Measurements from ENCODE around the gene C1QTNF7.

Gene C1QTNF7, protein sequence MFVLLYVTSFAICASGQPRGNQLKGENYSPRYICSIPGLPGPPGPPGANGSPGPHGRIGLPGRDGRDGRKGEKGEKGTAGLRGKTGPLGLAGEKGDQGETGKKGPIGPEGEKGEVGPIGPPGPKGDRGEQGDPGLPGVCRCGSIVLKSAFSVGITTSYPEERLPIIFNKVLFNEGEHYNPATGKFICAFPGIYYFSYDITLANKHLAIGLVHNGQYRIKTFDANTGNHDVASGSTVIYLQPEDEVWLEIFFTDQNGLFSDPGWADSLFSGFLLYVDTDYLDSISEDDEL

DNA sequence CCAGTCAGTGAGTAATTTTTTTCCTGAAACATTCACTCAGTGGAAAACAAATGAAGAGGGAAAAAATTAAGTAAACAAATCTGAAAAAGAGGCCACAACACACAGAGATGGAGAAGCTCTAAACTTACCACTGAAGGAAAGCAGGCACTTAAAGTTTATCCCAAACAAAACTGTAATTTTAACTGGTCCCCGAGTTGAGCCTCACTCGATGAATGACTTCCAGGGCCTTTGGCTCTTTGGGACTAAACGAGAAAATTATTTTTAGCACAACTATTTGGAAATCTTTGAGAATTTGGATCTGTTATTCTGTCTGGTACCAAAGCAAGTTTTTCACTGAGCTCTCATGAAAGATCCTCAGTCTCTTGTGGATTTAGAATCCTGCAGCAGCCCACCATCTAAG, at the start of gene C1QTNF7:
Gene C1QTNF7, plus strand, starts transcription at position 333 of the 400 bp plus-strand sequence. CDS start 7,711 bp downstream, outside the sequence.
- DNase-seq: no peak

DNA sequence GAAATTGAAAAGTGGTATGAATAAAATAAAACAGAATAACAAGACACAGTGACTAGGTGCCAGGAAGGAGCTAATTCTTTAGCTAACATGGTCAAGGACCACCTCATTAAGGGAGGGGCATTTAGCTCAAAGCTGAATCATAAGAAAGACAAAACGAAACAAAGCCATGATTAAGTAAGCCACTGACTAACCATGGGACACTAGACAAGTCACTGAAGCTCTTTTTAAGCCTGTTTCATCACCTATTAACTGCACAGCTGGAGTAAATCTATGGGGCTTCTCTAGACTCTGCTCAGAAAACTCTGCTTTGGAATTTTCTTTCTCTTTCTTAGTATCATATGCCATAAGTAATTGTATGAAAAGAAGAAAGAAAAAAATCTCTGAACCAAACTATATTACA, 49.8 kb upstream of the C1QTNF7 start:
- no peak for DNase-seq

DNA sequence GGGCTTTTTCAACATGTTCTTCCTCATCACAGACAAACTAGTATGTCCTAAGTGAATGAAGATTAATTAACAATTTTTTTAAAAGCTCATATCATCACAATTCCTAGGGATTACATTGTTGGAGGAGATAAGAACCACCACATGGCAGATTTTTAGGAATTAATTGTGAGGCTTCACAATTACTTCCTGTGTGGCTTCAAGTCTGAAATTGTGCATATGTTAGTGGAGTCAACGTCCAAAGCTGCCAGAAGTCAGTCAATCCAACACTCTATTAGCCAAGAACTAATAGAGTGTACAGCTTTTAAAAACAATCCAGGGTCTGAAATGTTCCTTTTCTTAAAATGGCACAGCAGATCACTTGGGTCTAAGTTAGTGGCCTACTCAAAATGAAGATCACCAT, 49.3 kb upstream of the C1QTNF7 start:
- DNase-seq: no peak

DNA sequence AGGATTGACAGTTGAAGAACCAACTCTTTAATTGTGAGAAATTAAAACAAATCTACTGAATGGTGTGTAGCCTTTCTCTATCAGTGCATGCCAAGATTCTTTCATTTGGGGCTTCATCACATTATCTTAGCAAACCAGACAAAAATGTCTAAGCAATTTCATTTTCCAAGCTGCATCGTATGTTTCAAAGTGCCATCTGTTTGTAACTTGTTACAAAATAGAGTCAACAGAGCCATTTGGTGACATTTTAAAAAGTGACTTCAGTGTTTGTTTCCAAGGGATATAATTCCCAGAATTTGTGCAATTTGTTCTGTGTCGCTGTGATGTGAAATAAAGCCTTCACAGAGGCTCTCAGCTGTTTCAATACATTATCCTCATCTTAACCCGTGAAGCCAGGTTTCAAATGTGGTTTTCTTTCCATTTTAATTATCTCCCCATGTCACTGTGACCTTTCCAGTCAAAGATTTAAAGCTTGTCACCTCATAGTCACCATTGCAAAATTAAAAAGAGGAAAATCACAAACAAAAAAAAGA, 46.0 kb upstream of the C1QTNF7 start:
- no peak for DNase-seq

DNA sequence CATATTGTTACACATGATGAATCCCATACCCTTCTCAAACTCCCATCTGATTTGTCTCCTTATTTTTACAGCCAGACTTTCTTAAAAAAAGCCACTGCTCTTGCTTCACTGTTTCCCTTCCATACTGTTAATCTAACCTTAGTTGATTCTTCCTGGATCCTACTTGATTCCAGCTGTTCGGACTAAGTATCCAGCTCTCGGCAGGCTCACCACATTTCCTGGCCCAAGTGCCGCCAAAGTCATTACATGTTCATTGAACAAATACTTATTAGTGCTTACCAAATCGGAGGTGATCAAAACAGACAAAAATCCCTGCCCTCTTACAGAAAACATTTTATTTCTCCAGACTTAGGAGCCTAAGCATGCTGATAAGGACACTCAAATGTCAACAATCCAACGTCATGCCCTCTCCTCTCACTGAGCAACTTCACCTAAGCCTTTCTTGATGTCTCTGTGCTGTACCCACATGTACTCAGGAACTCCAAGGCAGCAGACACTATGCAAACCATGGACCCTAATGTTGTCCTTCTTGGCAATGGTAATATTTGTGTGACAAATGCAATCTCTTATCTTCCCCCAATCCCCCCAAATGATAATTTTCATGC, 45.1 kb upstream of the C1QTNF7 start:
- DNase-seq: no peak

DNA sequence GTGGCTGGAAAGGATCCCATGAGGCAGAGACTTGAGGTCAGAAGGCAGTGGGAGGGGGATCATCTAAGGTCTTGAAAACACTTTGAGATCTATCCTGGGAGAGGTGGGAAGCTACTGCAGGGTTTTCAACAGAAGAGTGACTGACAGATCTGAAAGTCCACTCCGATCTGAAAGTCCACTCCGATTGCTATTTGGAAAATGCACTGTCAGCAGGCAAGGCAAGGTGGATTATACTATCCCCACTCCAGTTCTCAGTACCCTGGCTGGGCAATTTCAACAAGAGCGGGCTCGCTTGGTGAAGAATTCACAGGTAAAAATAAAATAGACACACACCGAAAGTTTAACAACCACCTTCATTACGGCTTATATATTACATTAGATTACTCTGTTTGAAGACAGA, 42.3 kb upstream of the C1QTNF7 start:
- DNase-seq: no peak

DNA sequence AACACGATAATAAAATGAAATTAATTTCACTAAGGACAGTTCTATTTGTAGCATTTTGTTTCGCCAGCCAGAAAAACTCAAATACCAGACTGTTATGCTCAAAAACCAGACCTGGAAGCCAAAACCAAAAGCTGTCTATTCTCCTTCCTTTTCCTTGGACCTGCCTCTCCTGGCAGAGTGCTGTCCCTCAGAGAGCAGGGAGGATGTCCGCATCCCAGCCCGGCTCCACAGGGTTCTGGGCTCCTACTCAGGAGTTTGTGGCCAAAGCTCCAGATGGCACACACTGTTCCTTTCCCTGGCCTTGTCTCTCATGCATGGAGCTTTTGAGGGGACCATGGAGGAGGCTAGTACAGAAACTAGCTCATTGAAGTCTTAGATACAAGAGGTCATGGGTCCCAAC, 41.9 kb upstream of the C1QTNF7 start:
- DNase-seq: no peak

DNA sequence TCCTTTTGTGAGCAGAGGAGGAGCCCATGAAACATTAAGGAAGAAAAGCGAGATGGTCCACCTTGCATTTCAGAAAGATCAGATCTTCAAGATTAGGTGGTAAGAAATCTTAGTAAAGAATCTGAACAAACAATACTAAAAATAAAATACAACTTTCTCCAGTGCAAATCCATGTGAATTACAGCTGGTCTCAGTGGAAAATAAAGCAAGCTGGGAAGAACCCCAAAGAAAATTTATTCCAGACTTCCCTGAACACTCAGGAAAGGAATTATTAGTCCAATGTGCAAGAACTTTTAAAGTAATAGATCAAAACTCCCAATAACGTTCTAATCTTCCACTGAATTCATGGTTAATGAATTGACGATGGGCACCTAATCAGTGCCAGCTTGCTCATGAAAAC, 37.3 kb upstream of the C1QTNF7 start:
- DNase-seq: no peak

DNA sequence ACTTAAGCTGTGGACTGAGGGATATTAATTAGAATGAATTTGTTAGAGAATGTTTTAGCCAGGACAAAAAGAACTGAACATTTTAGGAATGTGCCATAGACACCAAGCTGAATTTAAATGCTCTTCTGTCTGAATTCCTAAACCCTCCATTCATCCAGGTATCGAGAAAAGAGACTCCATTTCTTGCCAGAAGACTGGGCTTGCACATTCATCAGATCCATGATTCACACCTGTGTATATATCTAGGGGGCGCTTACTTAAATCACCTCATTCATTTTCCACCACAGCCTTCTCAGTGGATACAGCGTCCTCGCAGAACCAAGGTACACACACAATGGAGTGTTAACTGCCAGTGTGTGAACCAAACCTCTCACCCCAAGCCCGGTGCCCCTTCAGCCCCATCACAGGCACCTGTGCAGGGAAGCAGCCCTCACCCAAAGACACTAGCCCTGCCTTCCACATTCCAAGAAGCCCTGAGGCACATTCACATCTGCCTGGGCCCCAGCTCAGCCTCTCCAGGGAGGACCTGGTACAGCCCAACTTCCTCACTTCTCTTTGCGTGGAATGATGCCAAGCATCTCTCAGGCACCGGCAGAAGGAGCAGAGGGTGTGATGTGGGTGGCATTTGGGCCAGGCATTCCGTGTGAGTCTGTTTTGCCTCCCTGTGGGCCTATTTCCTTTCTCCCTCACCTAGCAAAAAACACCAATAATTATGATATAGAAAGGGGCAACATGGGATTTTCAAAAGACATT, 35.6 kb upstream of the C1QTNF7 start:
- DNase-seq: no peak

DNA sequence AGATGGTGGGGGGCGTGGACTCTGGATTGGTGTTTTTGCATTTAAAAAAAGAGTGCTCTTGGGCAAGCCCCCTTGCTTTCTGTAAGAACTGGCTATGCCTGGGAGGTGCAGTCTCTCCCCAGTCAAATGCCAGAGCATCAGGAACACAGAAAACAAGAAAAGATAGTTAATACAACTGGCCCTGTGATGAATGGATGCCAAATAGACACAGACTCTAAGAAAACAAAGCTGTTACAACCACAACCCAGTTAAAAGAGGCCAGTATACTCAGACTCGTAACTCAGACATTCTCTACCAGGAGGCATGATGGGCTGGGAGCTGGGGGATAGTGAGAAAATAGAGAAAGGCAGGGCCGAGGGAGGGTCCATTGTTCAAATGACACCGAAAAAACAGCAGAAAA, 32.5 kb upstream of the C1QTNF7 start:
- no peak for DNase-seq

DNA sequence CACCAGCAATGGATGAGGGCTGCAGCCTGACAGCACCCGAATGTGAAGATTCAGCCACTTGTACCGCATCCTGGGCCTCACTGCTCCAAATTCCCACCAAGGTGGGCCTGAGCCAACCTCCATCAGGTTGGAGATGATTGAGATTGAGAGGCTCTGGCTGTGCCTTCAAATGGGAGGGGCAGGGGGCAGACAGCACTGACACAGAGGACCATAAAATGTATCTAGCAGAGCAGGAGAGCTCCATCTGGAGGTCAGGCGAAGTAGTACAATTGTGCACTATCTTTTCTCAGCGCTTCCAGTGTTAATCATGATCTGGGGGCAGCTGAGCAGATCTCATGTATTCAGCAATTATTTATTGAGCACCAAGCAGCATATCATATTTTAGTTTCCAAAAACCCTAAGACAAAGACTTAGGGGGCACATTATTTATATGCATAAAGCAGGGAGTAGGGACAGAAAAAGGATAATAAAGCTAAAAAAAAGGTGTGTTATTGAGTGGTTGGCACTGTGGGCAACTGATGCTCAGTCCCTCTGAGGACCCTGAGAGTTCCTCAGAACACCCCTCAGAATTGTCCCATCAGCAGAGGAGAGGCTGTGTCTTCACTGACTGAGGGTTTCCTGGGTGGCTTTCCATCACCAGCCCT, 31.6 kb upstream of the C1QTNF7 start:
- DNase-seq: peak; percentile 33 to 39

DNA sequence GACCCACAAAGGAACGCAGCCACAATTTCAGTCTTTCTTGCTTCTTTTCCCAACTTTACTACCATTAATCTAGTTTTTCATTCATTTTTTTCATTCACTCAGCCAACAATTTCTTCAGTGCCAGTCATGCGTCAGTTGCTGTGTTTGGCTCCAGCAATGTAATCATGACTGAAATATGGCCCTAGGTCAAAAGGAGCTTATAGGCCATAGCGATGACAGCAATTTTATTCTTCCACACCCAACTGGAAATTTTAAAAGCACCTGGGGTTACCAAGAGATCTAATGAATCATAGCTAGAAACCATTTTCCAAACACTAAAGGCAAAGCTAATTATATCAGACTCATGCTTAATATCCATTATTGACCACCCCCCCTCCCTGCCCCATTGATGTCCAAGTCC, 29.8 kb upstream of the C1QTNF7 start:
- no peak for DNase-seq

DNA sequence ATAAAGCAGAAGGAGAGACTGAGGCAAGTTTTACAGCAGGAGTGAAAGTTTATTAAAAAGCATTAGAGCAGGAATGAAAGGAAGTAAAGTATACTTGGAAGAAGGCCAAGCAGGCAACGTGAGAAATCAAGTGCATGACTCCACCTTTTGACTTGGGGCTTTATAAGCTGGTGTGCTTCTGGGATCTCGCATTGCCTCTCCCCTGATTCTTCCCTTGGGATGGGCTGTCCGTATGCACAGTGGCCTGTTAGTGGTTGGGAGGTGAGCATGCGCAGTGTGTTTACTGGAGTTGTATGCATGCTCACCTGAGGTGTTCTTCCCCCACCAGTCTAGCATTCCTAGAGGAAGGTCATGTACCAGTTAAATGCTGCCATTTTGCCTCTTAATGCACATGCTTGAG, 29.1 kb upstream of the C1QTNF7 start:
- DNase-seq: no peak

DNA sequence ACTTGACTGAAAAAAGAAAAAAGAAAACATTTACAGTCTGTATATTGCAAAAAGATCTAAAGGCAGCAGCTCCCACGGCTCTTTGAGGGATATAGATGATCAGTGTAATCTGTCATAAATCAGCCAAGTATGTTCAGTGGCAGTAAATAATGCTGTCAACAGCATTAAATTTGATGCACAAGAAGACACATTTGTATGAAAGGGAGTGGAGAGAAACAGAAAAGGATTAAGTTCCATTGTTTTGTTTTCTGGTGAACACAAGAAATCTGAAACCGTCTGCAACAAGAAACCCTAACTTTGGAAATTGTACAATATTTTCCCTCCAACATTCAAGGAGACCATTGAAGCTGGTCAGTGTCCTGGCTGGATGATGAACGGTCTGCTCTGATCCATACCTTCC, 27.6 kb upstream of the C1QTNF7 start:
- no peak for DNase-seq

DNA sequence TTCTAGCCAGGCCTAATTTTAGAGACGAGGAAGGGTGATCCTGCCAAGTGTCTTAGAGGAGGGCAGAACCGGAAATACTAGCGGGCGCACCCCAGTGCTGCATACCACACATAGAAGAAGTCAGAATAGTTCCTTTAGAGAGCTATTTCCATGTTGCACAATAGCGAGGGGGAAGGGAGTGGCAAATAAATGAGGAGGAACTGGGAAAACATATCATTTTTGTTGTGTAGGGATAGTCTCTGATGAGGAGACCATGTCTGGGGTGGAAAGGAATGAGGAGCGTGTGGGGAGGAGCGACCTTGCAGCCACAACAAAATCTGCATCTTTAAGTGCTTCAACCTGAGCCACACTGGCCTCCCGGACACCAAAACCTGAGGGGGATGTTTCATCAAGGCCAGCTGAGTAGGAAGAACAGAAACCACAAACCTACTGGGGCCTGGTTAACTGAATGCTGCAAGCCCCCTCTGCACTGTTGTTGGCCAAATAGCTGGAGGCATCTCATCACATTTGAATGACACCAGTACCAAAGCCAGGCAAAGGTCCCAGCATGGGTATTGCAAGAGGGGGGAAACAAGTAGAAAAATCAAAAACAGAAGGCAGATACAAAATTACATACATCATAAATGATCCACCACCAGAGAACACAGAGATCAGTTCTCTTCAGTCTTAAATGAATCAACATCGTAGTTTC, 26.7 kb upstream of the C1QTNF7 start:
- peak in 1 of 2 experiments; percentile 2 for DNase-seq

DNA sequence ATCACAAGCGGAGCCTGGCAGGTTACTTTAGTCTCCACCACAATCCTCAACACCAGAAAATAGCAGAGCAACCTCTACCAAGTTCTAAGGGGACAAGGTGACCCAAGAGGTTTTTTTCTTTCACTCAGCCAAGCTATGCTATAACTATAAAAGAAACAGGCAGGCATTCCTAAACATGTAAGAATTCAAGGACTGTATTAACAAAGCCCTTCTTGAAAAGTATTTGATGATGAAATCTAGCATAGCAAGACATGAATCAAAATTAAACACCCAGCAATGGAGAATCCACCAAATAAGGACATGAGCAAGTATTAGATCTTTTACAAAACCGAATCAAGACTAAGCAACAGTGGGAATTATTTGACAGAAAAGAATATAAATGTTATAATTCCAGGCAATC, 25.7 kb upstream of the C1QTNF7 start:
- no peak for DNase-seq

DNA sequence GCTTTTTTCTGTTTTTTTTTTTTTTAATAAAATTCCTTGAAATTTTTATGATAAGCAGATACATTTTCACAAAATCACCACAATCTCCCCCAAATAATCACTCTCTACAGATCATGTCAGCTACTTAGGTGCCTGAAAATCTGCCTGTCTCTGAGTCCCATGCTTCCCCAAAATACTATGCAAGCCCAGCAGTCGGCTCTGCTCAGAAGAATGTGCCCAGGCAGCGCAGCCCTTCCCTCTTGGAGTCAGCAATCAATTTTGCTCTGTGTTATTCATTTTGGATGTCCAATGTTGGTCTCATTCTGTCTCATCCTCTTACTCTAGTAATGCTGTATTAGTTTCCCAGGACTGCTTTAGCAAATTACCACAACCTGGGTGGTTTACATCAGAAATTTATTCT, 24.9 kb upstream of the C1QTNF7 start:
- DNase-seq: no peak

DNA sequence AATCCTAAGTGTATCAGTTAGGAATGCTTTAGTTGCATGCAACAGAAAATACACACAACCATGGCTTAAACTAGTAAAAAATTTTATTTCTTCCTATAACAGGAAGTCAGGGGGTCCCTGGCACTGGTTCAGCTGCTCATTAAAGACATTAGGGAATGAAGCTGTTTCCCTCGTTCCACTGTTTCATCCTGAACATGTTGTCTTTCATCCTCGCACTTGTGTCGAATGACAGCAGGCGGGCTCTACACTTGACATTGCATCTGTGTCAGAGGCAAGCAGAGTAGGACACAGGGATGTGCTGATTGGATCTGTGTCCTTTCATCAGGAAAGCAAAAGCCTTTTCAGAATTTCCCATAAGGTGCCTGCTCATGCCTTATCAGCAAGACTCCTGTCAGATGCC, 22.8 kb upstream of the C1QTNF7 start:
- no peak for DNase-seq

DNA sequence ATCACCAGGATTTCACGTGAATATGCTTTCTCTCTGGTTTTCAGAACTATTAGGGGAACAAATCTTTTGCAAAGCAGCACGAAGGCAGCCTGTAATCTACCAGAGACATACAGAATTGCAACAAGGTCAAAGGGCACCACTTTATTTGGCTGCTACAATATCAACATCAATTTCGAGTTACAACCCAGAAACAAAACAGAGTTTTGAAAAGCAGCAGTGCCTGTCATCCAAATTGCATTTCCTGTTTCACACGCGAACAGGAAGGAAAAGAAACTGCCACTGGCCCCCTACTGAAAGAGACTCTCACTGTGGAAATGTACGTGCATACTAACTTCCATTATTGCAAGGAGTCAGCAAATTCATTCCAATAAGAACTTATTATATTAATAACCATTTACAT, 17.1 kb upstream of the C1QTNF7 start:
- no peak for DNase-seq

DNA sequence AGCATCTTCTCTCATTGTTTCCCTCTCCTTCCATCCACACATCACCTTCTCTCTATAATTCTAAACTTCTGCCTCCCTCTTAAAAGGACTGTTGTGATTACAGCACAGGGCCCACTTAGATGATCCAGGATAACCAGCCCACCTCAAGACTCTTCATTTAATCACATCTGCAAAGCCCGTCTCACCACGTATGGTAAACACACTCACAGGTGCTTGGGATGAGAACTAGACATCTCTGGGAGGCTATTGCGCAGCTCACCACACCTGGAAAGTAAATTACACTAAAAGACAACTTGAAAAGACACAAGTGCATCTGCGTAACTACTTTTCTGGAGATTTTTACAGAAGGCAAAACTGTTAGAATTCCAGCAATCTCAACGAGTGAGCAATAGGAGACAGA, 15.4 kb upstream of the C1QTNF7 start:
- no peak for DNase-seq

DNA sequence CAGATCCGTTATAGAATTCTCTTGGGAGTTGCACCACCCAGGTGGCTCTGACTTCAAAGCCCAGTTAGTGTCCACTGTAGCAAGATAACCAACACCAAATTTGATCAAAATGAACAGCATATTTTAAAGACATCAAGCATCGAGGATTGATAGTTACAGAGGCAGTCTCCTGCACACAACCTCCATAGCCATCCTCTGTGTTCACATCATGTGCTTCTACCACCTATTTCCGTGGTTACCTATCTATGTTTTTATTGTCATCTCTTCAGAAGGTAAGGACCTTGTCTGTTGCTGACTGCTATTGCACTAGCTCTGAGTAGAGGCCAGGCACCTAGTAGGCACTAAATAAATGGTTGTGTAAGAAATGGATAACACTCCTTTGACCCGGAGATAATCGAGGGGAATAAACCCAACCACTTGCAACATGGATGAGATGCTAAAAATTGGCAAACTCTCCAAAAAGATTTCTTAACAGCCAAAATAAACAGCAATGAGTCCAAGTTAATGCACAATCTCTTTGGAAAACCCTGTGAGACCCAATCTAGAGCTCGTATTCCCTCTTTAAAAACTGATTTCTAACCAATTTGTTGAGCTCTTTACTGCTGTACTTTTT, 14.7 kb upstream of the C1QTNF7 start:
- DNase-seq: no peak

DNA sequence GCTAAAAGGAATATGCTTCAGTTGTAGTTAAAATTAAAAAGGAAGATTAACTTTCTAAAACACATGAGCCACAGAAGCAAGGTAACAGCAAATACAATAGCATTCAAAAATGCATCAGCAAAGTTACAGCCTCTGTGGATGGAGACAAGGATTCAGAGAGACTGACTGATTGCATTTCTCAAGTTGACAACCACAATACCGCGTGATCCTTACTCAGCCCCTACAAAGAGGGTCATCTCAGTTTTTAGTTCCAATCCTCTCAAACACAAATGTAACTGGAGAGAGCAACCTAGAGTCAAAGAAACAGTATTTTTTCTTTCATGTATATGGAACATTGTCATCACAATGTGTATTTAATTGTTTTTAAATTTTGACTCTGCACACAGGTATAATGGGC, 14.2 kb upstream of the C1QTNF7 start:
- DNase-seq: no peak

Measured in activated CD4-positive, alpha-beta T cell treated with anti-CD3 and anti-CD28 coated beads, Interleukin-2, amount 50 U/mL, for 4 hours (primary cell).